ENCODE measurements around the gene DRAP1. TPM values are rescaled to one million over a fixed set of nuclear protein-coding genes. Genes with fewer than 3 reads are reported as not detected.
"Not testable (repeated sequence)": the region's sequence is repeated elsewhere in the genome, so short reads cannot be mapped to it uniquely, and the experiment has no call there.

The DRAP1 gene
- total RNA-seq, 1 donor from 2014 or later: 68.5 TPM

- H3K36me3 Mint-ChIP-seq: no peaks in the 10 kb centered on the region
- no peak within 1 kb of the TSS for H3K27ac Mint-ChIP-seq
- H3K27me3 Mint-ChIP-seq (ENCODE audit: low read depth): peaks cover 23% of the 10 kb centered on the region
- no peak for DNase-seq (ENCODE audit: low spot score in 2 of 2, unreplicated experiment in 2 of 2)
- no peak within 1 kb of the TSS for H3K4me3 Mint-ChIP-seq
- H3K9me3 Mint-ChIP-seq: no peaks in the 10 kb centered on the region
- H3K4me1 Mint-ChIP-seq: no peaks in the 10 kb centered on the region
- TF ChIP-seq CTCF (IDR thresholded peaks at IDR 0.05; ENCODE audit: unreplicated experiment): no peak
These were observed 26.2 kb downstream of the DRAP1 start, which contains the start of gene TSGA10IP for GRCh38 chr11:65945430-65945911. TSGA10IP (plus strand) TSS chr11:65945480; CDS start chr11:65945676, 196 bp downstream.

- Mint-ChIP-seq H3K27me3 (ENCODE audit: low read depth) (peaks cover 20% of the 10 kb centered on the region), H3K4me3 (no peak overlapping the region), H3K36me3 (no peaks in the 10 kb centered on the region), H3K27ac (no peak overlapping the region), H3K4me1 (no peaks in the 10 kb centered on the region), H3K9me3 (no peaks in the 10 kb centered on the region)
- no peak for TF ChIP-seq CTCF (IDR thresholded peaks at IDR 0.05; ENCODE audit: unreplicated experiment)
- DNase-seq (ENCODE audit: low spot score in 2 of 2, unreplicated experiment in 2 of 2): no peak
These were observed 26.8 kb downstream of the DRAP1 start for GRCh38 chr11:65945941-65946558.

- Mint-ChIP-seq H3K4me1 (no peaks in the 10 kb centered on the region), H3K27me3 (ENCODE audit: low read depth) (peaks cover 16% of the 10 kb centered on the region), H3K27ac (no peak overlapping the region), H3K9me3 (no peaks in the 10 kb centered on the region), H3K36me3 (no peaks in the 10 kb centered on the region), H3K4me3 (no peak overlapping the region)
- TF ChIP-seq CTCF (IDR thresholded peaks at IDR 0.05; ENCODE audit: unreplicated experiment): no peak
- DNase-seq (ENCODE audit: low spot score in 2 of 2, unreplicated experiment in 2 of 2): no peak
These were observed 27.4 kb downstream of the DRAP1 start for GRCh38 chr11:65946655-65947054.

- DNase-seq (ENCODE audit: low spot score in 2 of 2, unreplicated experiment in 2 of 2): no peak
- H3K4me3 Mint-ChIP-seq: no peak overlapping the region
These were observed 27.9 kb downstream of the DRAP1 start for GRCh38 chr11:65947133-65947532.

GRCh38 chr11:65947603-65948125, 28.4 kb downstream of the DRAP1 start:
- Mint-ChIP-seq H3K9me3 (no peaks in the 10 kb centered on the region), H3K4me1 (peaks cover 2% of the 10 kb centered on the region), H3K27ac (no peak overlapping the region), H3K36me3 (no peaks in the 10 kb centered on the region), H3K4me3 (no peak overlapping the region), H3K27me3 (ENCODE audit: low read depth) (peaks cover 12% of the 10 kb centered on the region)
- TF ChIP-seq CTCF (IDR thresholded peaks at IDR 0.05; ENCODE audit: unreplicated experiment): no peak
- DNase-seq (ENCODE audit: low spot score in 2 of 2, unreplicated experiment in 2 of 2): no peak

More at GRCh38 chr11:65947133-65947532, 27.9 kb downstream of the DRAP1 start:
- Mint-ChIP-seq H3K9me3 (no peaks in the 10 kb centered on the region), H3K36me3 (no peaks in the 10 kb centered on the region), H3K27me3 (ENCODE audit: low read depth) (peaks cover 16% of the 10 kb centered on the region), H3K4me1 (peaks cover 1% of the 10 kb centered on the region), H3K27ac (no peak overlapping the region)
- no peak for TF ChIP-seq CTCF (IDR thresholded peaks at IDR 0.05; ENCODE audit: unreplicated experiment)

- H3K4me1 Mint-ChIP-seq; H3K9me3 Mint-ChIP-seq; H3K36me3 Mint-ChIP-seq; H3K4me3 Mint-ChIP-seq; DNase-seq (ENCODE audit: low spot score in 2 of 2, unreplicated experiment in 2 of 2); H3K27ac Mint-ChIP-seq: not testable (repeated sequence)
- H3K27me3 Mint-ChIP-seq (ENCODE audit: low read depth): peaks cover 12% of the 10 kb centered on the region
These were observed 31.5 kb downstream of the DRAP1 start for GRCh38 chr11:65950711-65951110.

GRCh38 chr11:65951641-65952040, 32.4 kb downstream of the DRAP1 start:
- DNase-seq (ENCODE audit: low spot score in 2 of 2, unreplicated experiment in 2 of 2); H3K36me3 Mint-ChIP-seq; H3K9me3 Mint-ChIP-seq; H3K4me3 Mint-ChIP-seq; H3K4me1 Mint-ChIP-seq; H3K27ac Mint-ChIP-seq: not testable (repeated sequence)
- H3K27me3 Mint-ChIP-seq (ENCODE audit: low read depth): peaks cover 12% of the 10 kb centered on the region

All from mesothelial cell of epicardium (in vitro differentiated cells).